ENCODE data around the gene MTX2.

Gene MTX2

DNA sequence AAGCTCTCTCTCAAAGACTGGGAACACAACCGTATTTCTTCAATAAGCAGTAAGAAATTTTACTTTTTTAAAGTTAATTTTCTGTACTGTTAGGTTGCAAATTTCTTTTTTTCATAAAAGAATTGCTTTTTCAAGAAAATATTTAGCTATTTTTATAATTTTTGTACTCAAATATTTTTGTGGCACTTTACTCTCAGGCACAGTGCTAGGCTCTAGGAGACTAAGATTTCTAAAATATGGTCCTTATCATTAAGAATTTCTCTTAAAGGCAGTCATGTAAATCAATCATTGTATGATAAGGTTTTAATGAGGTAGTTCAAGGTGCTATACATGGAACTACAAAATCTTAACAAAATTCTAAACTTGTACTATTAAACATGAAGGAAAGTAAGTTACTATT lies 61.4 kb downstream of the MTX2 start:
- in situ Hi-C loops (cut with HindIII; ENCODE audit: low pct_ligation_motif_present, low sequenced_read_pairs): no loop called here
- Histone ChIP-seq H3K36me3 (replicated peaks) (no peaks in the 10 kb centered on the region), H3K27me3 (replicated peaks) (no peaks in the 10 kb centered on the region), H3K27ac (no peak overlapping the region), H3K4me3 (ENCODE audit: low read depth, low read length) (no peak overlapping the region)
- TF ChIP-seq, protein P1, sequence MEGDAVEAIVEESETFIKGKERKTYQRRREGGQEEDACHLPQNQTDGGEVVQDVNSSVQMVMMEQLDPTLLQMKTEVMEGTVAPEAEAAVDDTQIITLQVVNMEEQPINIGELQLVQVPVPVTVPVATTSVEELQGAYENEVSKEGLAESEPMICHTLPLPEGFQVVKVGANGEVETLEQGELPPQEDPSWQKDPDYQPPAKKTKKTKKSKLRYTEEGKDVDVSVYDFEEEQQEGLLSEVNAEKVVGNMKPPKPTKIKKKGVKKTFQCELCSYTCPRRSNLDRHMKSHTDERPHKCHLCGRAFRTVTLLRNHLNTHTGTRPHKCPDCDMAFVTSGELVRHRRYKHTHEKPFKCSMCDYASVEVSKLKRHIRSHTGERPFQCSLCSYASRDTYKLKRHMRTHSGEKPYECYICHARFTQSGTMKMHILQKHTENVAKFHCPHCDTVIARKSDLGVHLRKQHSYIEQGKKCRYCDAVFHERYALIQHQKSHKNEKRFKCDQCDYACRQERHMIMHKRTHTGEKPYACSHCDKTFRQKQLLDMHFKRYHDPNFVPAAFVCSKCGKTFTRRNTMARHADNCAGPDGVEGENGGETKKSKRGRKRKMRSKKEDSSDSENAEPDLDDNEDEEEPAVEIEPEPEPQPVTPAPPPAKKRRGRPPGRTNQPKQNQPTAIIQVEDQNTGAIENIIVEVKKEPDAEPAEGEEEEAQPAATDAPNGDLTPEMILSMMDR (IDR thresholded peaks at IDR 0.05; ENCODE audit: low read depth, low read length, missing control alignments): no peak
- no peak for DNase-seq

DNA sequence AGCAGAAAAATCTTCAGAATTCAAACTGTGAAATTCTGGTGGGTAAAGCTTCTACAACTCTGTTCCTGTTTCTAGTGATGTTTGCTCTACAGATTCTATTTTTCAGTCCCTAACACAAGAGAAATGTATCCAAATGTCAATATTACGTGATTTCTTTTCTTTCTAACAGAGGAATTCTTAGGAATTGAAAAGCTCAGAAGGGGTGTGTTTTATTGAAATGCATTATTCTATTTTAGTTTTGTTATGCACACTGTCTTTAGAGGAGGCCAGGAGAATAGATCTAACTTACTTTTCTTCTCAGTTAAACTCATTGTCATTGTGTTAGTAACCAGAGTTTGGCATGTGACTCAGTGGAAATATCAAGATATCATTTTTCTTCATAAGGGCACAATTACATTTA lies 62.4 kb downstream of the MTX2 start:
- Histone ChIP-seq H3K36me3 (replicated peaks) (no peaks in the 10 kb centered on the region), H3K4me3 (ENCODE audit: low read depth, low read length) (no peak overlapping the region), H3K27ac (no peak overlapping the region), H3K27me3 (replicated peaks) (no peaks in the 10 kb centered on the region)
- no peak for DNase-seq
- in situ Hi-C loops (cut with HindIII; ENCODE audit: low pct_ligation_motif_present, low sequenced_read_pairs): no loop called here
- TF ChIP-seq, protein P1 (IDR thresholded peaks at IDR 0.05; ENCODE audit: low read depth, low read length, missing control alignments): no peak

DNA sequence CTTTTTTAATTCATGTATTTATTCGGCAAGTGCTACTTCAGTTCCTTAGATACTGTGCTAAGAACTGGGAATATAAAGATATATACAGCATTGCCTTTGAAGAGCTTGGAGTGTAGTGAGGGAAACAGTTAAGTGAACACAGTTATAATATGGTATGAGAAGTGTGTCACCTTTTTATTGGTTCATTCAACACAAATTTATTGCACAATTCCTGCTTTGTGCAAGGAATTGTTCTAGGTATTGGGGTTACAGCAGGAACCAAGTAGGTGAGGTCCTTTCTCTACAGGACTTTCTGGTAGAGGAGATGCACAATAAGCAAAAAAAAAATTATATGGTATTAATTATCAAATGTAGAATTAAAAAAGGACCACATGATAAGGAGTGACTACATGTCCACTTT lies 65.5 kb downstream of the MTX2 start:
- Histone ChIP-seq H3K36me3 (replicated peaks) (peaks cover 3% of the 10 kb centered on the region), H3K27ac (no peak overlapping the region), H3K4me3 (ENCODE audit: low read depth, low read length) (no peak overlapping the region), H3K27me3 (replicated peaks) (no peaks in the 10 kb centered on the region)
- in situ Hi-C loops (cut with HindIII; ENCODE audit: low pct_ligation_motif_present, low sequenced_read_pairs): no loop called here
- DNase-seq: no peak
- TF ChIP-seq, protein P1 (IDR thresholded peaks at IDR 0.05; ENCODE audit: low read depth, low read length, missing control alignments): no peak

DNA sequence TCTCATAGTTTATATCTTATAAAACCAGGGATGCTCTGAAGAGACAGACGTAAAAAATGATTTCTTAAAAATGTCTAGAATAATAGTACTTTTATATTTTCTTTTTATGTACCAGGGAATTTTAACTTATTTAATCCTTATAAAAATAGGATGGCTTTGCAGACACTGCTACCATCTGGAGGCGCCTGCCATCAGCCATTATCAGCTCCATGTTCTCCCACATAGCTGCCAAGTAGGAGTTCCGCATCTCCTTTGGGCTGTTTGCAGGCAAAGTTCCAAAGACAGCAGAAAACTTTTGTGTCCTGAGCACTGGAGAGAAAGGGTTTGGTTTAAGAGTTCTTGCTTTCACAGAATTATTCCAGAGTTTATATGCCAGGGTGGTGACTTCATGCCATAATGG lies 69.2 kb downstream of the MTX2 start:
- peaks cover 3% of the 10 kb centered on the region for H3K36me3 ChIP-seq (replicated peaks)
- H3K27ac ChIP-seq: no peak overlapping the region
- DNase-seq: no peak
- no peaks in the 10 kb centered on the region for H3K27me3 ChIP-seq (replicated peaks)
- no peak overlapping the region for H3K4me3 ChIP-seq (ENCODE audit: low read depth, low read length)
- in situ Hi-C loops (cut with HindIII; ENCODE audit: low pct_ligation_motif_present, low sequenced_read_pairs): no loop called here
- TF ChIP-seq, protein P1 (IDR thresholded peaks at IDR 0.05; ENCODE audit: low read depth, low read length, missing control alignments): no peak

DNA sequence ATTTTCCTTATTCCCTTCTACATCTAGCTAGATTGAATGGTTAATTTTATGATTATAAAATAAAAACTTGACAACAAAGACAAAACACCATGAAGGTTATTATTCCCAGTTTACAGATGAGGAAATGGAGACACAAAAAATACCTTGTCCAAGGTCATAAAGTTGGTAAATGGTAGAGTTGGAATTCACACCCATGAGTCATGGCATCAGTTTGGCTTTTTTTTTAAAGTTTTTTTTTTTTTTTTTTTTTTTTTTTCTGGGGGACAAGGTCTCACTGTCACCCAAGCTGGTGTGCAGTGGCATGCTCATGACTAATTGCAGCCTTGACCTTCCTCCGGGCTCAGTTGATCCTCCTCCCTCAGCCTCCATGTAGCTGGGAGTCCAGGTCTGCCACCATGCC lies 70.0 kb downstream of the MTX2 start:
- Histone ChIP-seq H3K27me3 (replicated peaks) (no peaks in the 10 kb centered on the region), H3K36me3 (replicated peaks) (peaks cover 3% of the 10 kb centered on the region), H3K27ac (no peak overlapping the region), H3K4me3 (ENCODE audit: low read depth, low read length) (no peak overlapping the region)
- TF ChIP-seq, protein P1 (IDR thresholded peaks at IDR 0.05; ENCODE audit: low read depth, low read length, missing control alignments): no peak
- DNase-seq: no peak
- in situ Hi-C loops (cut with HindIII; ENCODE audit: low pct_ligation_motif_present, low sequenced_read_pairs): no loop called here

DNA sequence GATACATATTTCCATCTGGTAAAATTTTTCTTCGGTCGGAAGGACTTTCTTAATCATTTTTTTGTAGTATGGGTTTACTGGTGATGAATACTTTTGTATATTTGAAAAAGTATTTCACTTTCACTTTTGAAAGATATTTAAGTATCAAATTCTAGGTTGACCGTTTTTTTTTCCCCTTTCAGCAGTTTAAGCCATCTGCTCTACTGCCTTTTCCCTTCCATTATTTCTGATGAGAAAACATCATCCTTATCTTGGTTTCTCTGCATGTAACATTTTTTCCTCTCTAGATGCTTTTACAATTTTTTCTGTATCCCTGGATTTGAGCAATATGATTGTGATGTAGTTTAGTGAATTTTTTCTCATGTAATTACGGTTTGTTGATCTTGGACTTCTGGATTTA lies 87.0 kb downstream of the MTX2 start:
- in situ Hi-C loops (cut with HindIII; ENCODE audit: low pct_ligation_motif_present, low sequenced_read_pairs): no loop called here

More for the DNA sequence above, 87.0 kb downstream of the MTX2 start:
- no peaks in the 10 kb centered on the region for H3K36me3 ChIP-seq (replicated peaks)
- no peak for DNase-seq
- no peak overlapping the region for H3K4me3 ChIP-seq (ENCODE audit: low read depth, low read length)
- no peaks in the 10 kb centered on the region for H3K27me3 ChIP-seq (replicated peaks)
- TF ChIP-seq, protein P1 (IDR thresholded peaks at IDR 0.05; ENCODE audit: low read depth, low read length, missing control alignments): no peak
- H3K27ac ChIP-seq: no peak overlapping the region
